HG02678 (cell line): ENCODE data around the gene VWA7.

Source experiments
- ATAC-seq: cut with Tn5 transposase; IDR thresholded peaks from one replicate; pipeline ENCODE4 v1.9.1; 2021; ENCODE audit warnings: mild to moderate bottlenecking, moderate library complexity; ENCODE audit not compliant: unreplicated experiment

The VWA7 gene

GRCh38 chr6:31730631-31731086, 46.5 kb downstream of the VWA7 start:
- no peak for ATAC-seq

- ATAC-seq = peak; percentile 45
These were observed 47.0 kb downstream of the VWA7 start for GRCh38 chr6:31729979-31730630.

GRCh38 chr6:31729515-31729978, 47.6 kb downstream of the VWA7 start:
- ATAC-seq = peak; percentile 51

- peak; percentile 4 for ATAC-seq
These were observed 48.2 kb downstream of the VWA7 start, which contains the start of gene DDAH2 for GRCh38 chr6:31728767-31729514. Gene DDAH2 (minus strand): TSS chr6:31729299. CDS start chr6:31729161, 138 bp downstream.

- no peak for ATAC-seq
These were observed 49.1 kb downstream of the VWA7 start for GRCh38 chr6:31727717-31728671.

- ATAC-seq = peak; percentile 51
These were observed 50.0 kb downstream of the VWA7 start for GRCh38 chr6:31727034-31727716.

- ATAC-seq = no peak
These were observed 51.4 kb downstream of the VWA7 start for GRCh38 chr6:31725502-31726350.

GRCh38 chr6:31723980-31724691, 53.0 kb downstream of the VWA7 start:
- no peak for ATAC-seq

GRCh38 chr6:31723245-31723979, 53.7 kb downstream of the VWA7 start, which contains the start of gene MPIG6B:
Gene MPIG6B (plus strand): TSS chr6:31723373. CDS start chr6:31723384, 11 bp downstream.
- no peak for ATAC-seq

- ATAC-seq = no peak
These were observed 55.0 kb downstream of the VWA7 start for GRCh38 chr6:31722173-31722572.

GRCh38 chr6:31721351-31722020, 55.6 kb downstream of the VWA7 start, which contains the start of gene LY6G6C:
Gene LY6G6C (minus strand): TSS chr6:31721746. CDS start chr6:31721679, 67 bp downstream.
- ATAC-seq = no peak

GRCh38 chr6:31720196-31720770, 56.8 kb downstream of the VWA7 start:
- no peak for ATAC-seq

- no peak for ATAC-seq
These were observed 58.1 kb downstream of the VWA7 start for GRCh38 chr6:31719001-31719400.

- no peak for ATAC-seq
These were observed 58.9 kb downstream of the VWA7 start for GRCh38 chr6:31718265-31718664.

- no peak for ATAC-seq
These were observed 59.5 kb downstream of the VWA7 start for GRCh38 chr6:31717499-31718222.
